ENCODE data around the gene PER1. TPM values are rescaled to one million over a fixed set of nuclear protein-coding genes. Genes with fewer than 3 reads are reported as not detected.

Gene PER1
- total and polyA plus RNA-seq, 2 of the 13 experiments (the other 11 are each of a cell fraction or from before 2014, with no cell fraction given), result 2.6 to 3.6 TPM

DNA sequence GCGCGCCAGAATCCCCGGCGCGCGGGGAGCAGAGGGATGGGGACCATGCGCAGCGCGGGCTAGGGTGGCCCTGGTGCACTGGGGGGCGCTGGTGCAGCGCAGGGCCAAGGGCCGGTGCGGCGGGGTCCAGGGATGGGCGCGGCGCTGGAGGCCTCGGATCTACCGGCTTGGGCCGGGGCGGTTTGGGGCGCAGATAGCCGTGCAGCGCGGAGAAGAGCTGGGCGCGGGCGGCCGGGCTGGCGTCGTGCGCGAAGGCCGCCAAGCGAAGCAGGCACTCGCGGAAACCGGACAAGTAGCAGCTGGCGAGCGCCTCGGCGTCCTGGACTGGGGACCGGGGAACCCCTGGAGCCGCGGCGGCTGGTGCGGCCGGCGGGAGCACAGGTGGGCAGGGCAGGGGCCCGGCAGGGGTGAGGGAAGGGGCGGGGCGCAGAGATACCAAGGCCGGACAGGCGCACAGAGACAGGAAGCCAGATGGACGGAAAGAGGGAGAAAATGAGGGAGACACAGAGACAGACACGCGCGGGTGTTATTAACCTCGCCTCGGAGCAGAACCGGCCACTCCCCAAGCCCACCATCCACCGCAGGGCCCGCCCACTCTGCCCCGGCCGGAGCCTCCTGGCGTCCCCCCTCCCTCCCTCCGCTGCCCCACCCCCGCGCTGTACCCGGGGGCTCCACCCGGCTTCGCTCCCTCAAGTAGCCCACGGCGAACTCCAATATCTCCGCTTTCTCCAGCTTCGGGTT is 30.4 kb downstream of the PER1 start (continued):
- TF ChIP-seq FOXA1 (IDR thresholded peaks at IDR 0.05), result no peak
- TF ChIP-seq FOXA1 (CRISPR knock-in tag; IDR thresholded peaks at IDR 0.05), result no peak
- TF ChIP-seq ZBTB40 (IDR thresholded peaks at IDR 0.05), result no peak
- peak; percentile 26; the same call in 1 of the 2 replicates for TF ChIP-seq ZBTB40 (CRISPR knock-in tag; IDR thresholded peaks at IDR 0.05)
- TF ChIP-seq SUZ12 (IDR thresholded peaks at IDR 0.05; ENCODE audit: low read depth, low read length), result no peak
- peak; percentile 39; the same call in 1 of the 2 replicates for TF ChIP-seq TOPORS (CRISPR knock-in tag; IDR thresholded peaks at IDR 0.05)
- TF ChIP-seq ZNF556 (CRISPR knock-in tag; IDR thresholded peaks at IDR 0.05; ENCODE audit: borderline replicate concordance), result 0 out of 2 replicates have a peak, but pooled peaks have one; percentile 22
- TF ChIP-seq, protein P1, sequence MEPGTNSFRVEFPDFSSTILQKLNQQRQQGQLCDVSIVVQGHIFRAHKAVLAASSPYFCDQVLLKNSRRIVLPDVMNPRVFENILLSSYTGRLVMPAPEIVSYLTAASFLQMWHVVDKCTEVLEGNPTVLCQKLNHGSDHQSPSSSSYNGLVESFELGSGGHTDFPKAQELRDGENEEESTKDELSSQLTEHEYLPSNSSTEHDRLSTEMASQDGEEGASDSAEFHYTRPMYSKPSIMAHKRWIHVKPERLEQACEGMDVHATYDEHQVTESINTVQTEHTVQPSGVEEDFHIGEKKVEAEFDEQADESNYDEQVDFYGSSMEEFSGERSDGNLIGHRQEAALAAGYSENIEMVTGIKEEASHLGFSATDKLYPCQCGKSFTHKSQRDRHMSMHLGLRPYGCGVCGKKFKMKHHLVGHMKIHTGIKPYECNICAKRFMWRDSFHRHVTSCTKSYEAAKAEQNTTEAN (CRISPR knock-in tag; conservative IDR thresholded peaks at IDR 0.05), result 0 out of 2 replicates have a peak, but pooled peaks have one; percentile 24
- TF ChIP-seq ATAD3A (CRISPR knock-in tag; IDR thresholded peaks at IDR 0.05), result no peak
- TF ChIP-seq HOMEZ (CRISPR knock-in tag; IDR thresholded peaks at IDR 0.05; ENCODE audit: low read depth), result no peak
- TF ChIP-seq ZBTB42 (CRISPR knock-in tag; IDR thresholded peaks at IDR 0.05), result peak; percentile 67; the same call in 1 of the 2 replicates
- TF ChIP-seq ZFP90 (CRISPR knock-in tag; IDR thresholded peaks at IDR 0.05; ENCODE audit: borderline replicate concordance), result no peak
- 0 out of 2 replicates have a peak, but pooled peaks have one; percentile 27 for TF ChIP-seq SMAD3 (CRISPR knock-in tag; IDR thresholded peaks at IDR 0.05)
- TF ChIP-seq ZNF337 (CRISPR knock-in tag; IDR thresholded peaks at IDR 0.05; ENCODE audit: borderline replicate concordance, low read depth), result 0 out of 2 replicates have a peak, but pooled peaks have one; percentile 51

Data from HepG2 (cell line).